ENCODE measurements around the gene CFAP221.

DNA sequence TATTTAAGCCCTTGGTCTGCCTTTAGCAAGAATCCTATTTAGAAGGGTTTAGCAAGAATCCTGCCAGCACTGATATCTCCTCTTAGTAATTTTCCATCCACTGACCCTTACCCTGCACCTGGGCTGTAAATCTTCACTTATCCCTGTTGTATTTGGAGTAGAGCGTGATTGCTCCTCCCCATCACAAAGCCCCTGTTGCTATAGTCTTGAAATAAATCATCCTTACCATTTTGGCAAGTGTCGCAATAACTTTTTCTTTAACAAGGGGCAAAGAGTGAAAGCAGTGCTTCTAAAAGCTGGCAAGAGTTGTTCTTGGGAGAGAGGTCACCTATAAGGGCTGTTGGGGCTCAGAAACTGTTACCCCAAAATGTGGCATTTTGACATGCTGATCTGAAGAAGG, 16.2 kb upstream of the CFAP221 start:
- TF ChIP-seq POLR2A (IDR thresholded peaks at IDR 0.05; ENCODE audit: low read depth, low read length): no peak
- TF ChIP-seq POLR2AphosphoS5 (IDR thresholded peaks at IDR 0.05; ENCODE audit: low read depth, low read length): no peak
- TF ChIP-seq TAF1 (IDR thresholded peaks at IDR 0.05; ENCODE audit: low read depth, low read length): no peak
